ENCODE measurements around the gene FARP2. TPM values are rescaled to one million over a fixed set of nuclear protein-coding genes. Genes with fewer than 3 reads are reported as not detected.

Gene FARP2
- total RNA-seq, 1 donor from 2014 or later, result 14.0 TPM

DNA sequence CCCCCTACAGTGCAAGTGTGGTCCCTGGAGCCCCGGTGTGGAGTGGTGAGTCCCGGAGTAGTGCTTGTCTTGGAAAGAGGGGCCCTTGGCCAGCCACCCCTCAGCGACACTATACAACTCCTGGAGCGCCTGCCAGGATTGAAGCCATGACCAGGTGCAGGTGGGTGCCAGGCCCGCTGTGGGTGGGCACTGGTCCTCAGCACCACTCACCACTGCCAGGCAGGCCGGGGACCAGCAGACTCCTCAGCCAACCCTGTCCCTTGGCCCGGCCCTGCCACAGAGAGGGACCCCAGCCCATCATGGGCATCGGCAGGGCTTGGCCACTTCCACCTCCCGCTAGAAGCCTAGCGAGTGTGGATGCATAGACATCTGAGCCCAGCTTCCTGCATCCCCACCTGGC is 110.1 kb downstream of the FARP2 start:
- DNase-seq (no peak), ATAC-seq (ENCODE audit: poor library complexity) (no peak)
- intact Hi-C loops (cut with DNase I), result no loop called here

- no peak for ATAC-seq (ENCODE audit: poor library complexity)
- no peak for DNase-seq
- intact Hi-C loops (cut with DNase I), result no loop called here
Measured at GRCh38 chr2:241467777-241468475, 111.8 kb downstream of the FARP2 start.

DNA sequence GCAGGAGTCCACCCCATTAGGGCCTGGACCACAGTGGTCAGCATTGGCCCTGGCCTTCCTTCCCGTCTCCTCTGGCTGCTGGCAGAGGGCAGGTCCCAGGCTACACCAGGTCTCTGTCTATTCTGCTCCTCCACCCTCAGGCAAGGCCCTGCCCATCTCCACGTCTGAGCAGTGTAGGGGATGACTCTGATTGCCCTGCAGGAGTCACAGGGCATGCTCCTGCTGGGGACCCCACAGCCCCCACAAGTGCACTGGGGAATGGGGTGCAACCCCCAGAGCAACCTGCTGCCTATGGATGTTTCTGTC is 112.3 kb downstream of the FARP2 start:
- ATAC-seq (ENCODE audit: poor library complexity) (no peak), DNase-seq (no peak)
- intact Hi-C loops (cut with DNase I), result no loop called here

- ATAC-seq (ENCODE audit: poor library complexity), result no peak
- intact Hi-C loops (cut with DNase I), result no loop called here
- no peak for DNase-seq
Measured at GRCh38 chr2:241469746-241470145, 113.7 kb downstream of the FARP2 start.

DNA sequence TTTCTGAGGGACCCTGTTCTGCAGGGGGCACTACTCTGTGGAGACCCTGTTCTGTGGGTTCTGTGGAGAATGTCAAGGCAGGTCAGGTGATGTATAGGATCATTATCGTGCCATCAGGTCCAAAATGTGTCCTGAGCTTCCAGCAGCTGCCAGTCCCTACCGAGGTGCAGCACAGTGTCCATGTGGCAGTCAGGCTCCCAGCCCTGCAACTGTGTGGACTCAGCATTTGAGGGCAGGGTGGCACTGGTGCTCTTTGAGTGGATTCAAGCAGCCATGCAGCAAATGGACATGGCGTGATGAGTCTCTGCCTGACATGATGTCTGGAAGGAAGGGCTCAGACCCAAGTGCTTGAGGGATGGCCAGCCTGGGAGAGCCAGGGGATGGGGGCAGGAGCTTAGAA is 117.3 kb downstream of the FARP2 start:
- no peak for ATAC-seq (ENCODE audit: poor library complexity)
- intact Hi-C loops (cut with DNase I), result no loop called here
- no peak for DNase-seq

- intact Hi-C loops (cut with DNase I), result no loop called here
- no peak for DNase-seq
- ATAC-seq (ENCODE audit: poor library complexity), result no peak
Measured at GRCh38 chr2:241475267-241475666, 119.2 kb downstream of the FARP2 start.

GRCh38 chr2:241478166-241478565 is 122.1 kb downstream of the FARP2 start:
- intact Hi-C loops (cut with DNase I), result no loop called here
- ATAC-seq (ENCODE audit: poor library complexity), result no peak
- DNase-seq, result no peak

GRCh38 chr2:241479026-241479898 is 123.2 kb downstream of the FARP2 start:
- intact Hi-C loops (cut with DNase I), result no loop called here
- ATAC-seq (ENCODE audit: poor library complexity) (no peak), DNase-seq (no peak)

DNA sequence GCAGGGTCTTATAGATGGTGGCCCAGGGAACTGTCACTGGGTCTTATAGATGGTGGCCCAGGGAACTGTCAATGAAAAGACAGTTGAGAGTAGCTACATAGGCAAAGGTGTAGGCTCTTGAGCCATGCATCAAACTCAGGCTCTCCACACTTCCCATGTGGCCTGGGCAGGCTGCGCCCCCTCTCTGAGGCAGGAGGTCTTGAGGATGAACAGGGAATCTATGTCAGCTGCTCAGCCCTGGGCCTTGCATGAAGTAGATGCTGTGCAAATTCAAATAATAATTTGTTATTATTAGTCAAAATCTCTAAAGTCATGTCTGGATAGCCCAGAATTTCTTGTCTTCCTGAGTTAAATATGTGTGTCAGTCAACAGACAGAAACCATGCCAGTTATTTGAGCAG is 125.6 kb downstream of the FARP2 start:
- intact Hi-C loops (cut with DNase I), result no loop called here

DNA sequence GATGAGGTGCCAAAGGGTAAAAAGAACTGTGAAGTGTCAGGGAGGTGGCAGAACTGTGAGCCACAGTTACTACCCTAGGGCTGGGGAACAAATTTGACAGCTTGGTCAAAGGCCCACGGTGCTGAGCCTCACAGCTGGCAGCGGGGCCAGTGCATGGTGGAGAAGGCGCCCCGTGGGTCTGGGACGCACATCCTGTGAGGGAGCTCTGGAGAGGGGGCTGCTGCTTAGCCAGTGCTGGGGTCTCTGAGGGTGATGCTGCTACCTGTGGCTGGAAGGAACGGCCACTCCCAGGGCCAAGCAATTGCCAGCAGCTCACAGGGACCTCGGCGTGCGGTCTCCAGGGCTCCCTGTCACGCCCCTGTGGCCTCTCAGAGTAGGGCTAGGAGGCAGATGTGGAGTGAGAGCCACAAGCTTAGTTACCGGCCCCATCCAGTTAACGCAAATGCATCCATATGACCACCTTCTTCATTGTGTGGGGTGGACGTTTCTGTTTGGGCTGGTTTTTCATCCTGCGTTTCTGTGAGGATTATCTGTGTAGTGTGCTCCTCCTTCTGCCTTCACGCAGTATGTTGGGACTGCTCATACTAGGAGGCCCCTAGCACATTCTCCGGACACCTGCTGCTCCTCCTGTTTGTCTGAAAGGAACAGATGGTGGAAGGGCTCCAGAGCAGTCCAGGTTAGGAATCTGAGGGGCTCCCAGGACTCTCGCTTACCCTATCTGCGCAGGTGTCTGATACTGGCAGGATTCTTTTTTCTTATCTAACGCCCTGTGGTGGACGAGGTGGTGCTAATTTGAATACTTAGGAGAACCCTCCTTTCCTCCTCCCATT is 126.3 kb downstream of the FARP2 start:
- intact Hi-C loops (cut with DNase I), result no loop called here
- no peak for ATAC-seq (ENCODE audit: poor library complexity)

More for the DNA sequence above, 125.6 kb downstream of the FARP2 start:
- DNase-seq (no peak), ATAC-seq (ENCODE audit: poor library complexity) (no peak)

DNA sequence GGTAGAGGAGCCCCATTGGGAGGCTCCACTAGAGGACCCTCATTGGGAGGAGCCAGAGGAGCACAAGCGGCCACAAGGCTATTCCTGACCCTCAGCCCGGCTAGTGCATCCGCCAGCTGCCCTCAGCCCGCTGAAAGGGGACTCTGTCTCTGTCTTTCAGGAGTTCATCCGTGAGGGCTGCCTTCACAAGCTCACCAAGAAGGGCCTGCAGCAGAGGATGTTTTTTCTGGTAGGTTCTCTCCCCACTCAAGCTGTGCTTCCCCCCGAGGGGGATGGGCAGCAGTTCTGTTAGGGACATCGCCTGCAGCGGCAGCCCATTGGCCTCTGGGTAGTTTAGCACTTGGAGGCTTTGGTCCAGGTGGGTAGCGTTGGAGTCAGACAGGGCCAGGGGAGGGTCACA is 127.2 kb downstream of the FARP2 start:
- DNase-seq, result no peak
- intact Hi-C loops (cut with DNase I), result no loop called here
- no peak for ATAC-seq (ENCODE audit: poor library complexity)

More for the DNA sequence above, 126.3 kb downstream of the FARP2 start:
- no peak for DNase-seq

GRCh38 chr2:241485172-241485911 is 129.3 kb downstream of the FARP2 start:
- ATAC-seq (ENCODE audit: poor library complexity), result no peak

GRCh38 chr2:241489088-241489487 is 133.0 kb downstream of the FARP2 start:
- ATAC-seq (ENCODE audit: poor library complexity) (no peak), DNase-seq (no peak)
- intact Hi-C loops (cut with DNase I), result no loop called here

More at GRCh38 chr2:241485172-241485911, 129.3 kb downstream of the FARP2 start:
- intact Hi-C loops (cut with DNase I), result no loop called here
- no peak for DNase-seq

- intact Hi-C loops (cut with DNase I), result no loop called here
Measured at GRCh38 chr2:241489733-241490680, 133.9 kb downstream of the FARP2 start.

GRCh38 chr2:241490825-241491506 is 134.9 kb downstream of the FARP2 start:
- ATAC-seq (ENCODE audit: poor library complexity) (peak; percentile 4), DNase-seq (no peak)
- intact Hi-C loops (cut with DNase I), result no loop called here

More at GRCh38 chr2:241489733-241490680, 133.9 kb downstream of the FARP2 start:
- ATAC-seq (ENCODE audit: poor library complexity) (no peak), DNase-seq (no peak)

- no peak for ATAC-seq (ENCODE audit: poor library complexity)
- intact Hi-C loops (cut with DNase I), result no loop called here
- DNase-seq, result no peak
Measured at GRCh38 chr2:241491549-241492173, 135.6 kb downstream of the FARP2 start.

GRCh38 chr2:241492174-241492565 is 136.1 kb downstream of the FARP2 start:
- ATAC-seq (ENCODE audit: poor library complexity) (no peak), DNase-seq (no peak)
- intact Hi-C loops (cut with DNase I), result no loop called here
